LNCAP (cell line): ENCODE measurements around the gene IFNA21.

Experiments
- CTCF ChIP-seq: fragments of 450-650 bp; IDR thresholded peaks from 2 replicates; pipeline ENCODE4 v1.5.1; 2017; ENCODE audit warnings: mild to moderate bottlenecking

The IFNA21 gene

GRCh38 chr9:21154018-21154608 is 12.3 kb downstream of the IFNA21 start:
- peak; percentile 45; the same call in 1 of the 2 replicates for TF ChIP-seq CTCF

GRCh38 chr9:21153336-21154017 is 13.0 kb downstream of the IFNA21 start:
- TF ChIP-seq CTCF = no peak

GRCh38 chr9:21144603-21145002 is 21.9 kb downstream of the IFNA21 start:
- no peak for TF ChIP-seq CTCF

- peak; percentile 16; the same call in 1 of the 2 replicates for TF ChIP-seq CTCF
These were observed 25.0 kb downstream of the IFNA21 start, which contains the start of gene IFNW1 for GRCh38 chr9:21141427-21141882. IFNW1 (minus strand) TSS chr9:21141832; CDS start chr9:21141570, 262 bp downstream.

- no peak for TF ChIP-seq CTCF
These were observed 29.4 kb downstream of the IFNA21 start for GRCh38 chr9:21137020-21137419.

GRCh38 chr9:21135736-21136135 is 30.7 kb downstream of the IFNA21 start:
- no peak for TF ChIP-seq CTCF

GRCh38 chr9:21121595-21122251 is 44.7 kb downstream of the IFNA21 start:
- TF ChIP-seq CTCF = no peak
